GM21447 (cell line): ENCODE measurements around the gene SERPINI2.
"Not testable (repeated sequence)": the region's sequence is repeated elsewhere in the genome, so short reads cannot be mapped to it uniquely, and the experiment has no call there.

Experiments
- ATAC-seq: cut with Tn5 transposase; IDR thresholded peaks from one replicate; pipeline ENCODE4 v1.9.1; 2021; ENCODE audit not compliant: unreplicated experiment

The SERPINI2 gene

GRCh38 chr3:167450675-167451074 is 23.2 kb downstream of the SERPINI2 start:
- ATAC-seq, result no peak

- no peak for ATAC-seq
Observed at GRCh38 chr3:167450195-167450594, 23.6 kb downstream of the SERPINI2 start.

GRCh38 chr3:167445491-167445890 is 28.4 kb downstream of the SERPINI2 start:
- ATAC-seq, result no peak

GRCh38 chr3:167441256-167441655 is 32.6 kb downstream of the SERPINI2 start:
- ATAC-seq, result no peak

- ATAC-seq, result no peak
Observed at GRCh38 chr3:167437428-167438139, 36.3 kb downstream of the SERPINI2 start.

- ATAC-seq, result not testable (repeated sequence)
Observed at GRCh38 chr3:167426962-167427361, 46.9 kb downstream of the SERPINI2 start.

GRCh38 chr3:167422396-167422795 is 51.4 kb downstream of the SERPINI2 start:
- ATAC-seq, result not testable (repeated sequence)

- no peak for ATAC-seq
Observed at GRCh38 chr3:167409611-167410010, 64.2 kb downstream of the SERPINI2 start.

GRCh38 chr3:167406876-167407492 is 66.9 kb downstream of the SERPINI2 start:
- ATAC-seq, result no peak

- no peak for ATAC-seq
Observed at GRCh38 chr3:167397826-167398225, 76.0 kb downstream of the SERPINI2 start.

GRCh38 chr3:167396075-167396474 is 77.8 kb downstream of the SERPINI2 start:
- ATAC-seq, result no peak

- ATAC-seq, result no peak
Observed at GRCh38 chr3:167394003-167394402, 79.8 kb downstream of the SERPINI2 start.
